CD4-positive, alpha-beta T cell treated with Interleukin-1 beta for 1 hour (primary cell): ENCODE data around the gene GNAI3.

Experiments
- DNase-seq, 2 donors: peaks; one replicate each; pipeline ENCODE4 v3.0.0-alpha.2; 2020 to 2022

GNAI3 gene

DNA sequence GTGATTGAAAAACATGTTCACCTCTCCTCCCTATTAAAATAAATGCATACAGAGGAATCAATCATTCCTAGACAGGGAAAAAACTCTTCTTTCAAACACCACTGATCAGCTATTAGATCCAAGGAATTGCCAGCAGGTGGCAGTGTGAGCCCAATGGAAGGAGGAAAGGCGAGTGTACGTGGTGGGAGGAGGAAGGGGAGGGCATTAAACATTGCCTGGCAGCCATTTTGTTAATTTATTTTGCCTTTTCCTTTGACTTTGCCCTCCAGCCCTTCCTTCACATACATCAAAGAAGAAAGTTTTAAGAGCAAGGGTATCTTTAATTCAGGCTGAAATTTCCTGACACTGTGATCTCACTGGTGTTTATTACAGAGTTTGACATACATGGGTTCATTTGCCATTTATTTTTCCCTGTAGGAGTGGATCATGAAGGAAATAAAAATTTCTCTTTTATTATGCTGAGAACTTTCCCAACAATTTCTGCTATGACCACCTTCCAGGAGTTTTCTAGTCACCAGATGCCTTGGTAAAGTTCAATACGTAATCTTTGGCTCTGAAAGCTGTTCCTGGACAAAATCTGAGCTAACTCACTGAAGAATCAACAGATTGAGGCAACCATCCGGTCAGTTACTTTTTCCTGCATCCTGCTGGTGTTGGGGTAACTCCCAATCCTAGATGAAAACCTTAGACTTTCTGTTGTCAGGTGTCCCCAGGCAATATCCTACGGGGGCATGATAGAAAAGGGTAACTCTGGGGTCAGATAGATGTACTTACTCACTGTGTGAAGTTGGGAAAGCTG, 1.9 kb upstream of the GNAI3 start:
- DNase-seq: peak; percentile 88 to 91

DNA sequence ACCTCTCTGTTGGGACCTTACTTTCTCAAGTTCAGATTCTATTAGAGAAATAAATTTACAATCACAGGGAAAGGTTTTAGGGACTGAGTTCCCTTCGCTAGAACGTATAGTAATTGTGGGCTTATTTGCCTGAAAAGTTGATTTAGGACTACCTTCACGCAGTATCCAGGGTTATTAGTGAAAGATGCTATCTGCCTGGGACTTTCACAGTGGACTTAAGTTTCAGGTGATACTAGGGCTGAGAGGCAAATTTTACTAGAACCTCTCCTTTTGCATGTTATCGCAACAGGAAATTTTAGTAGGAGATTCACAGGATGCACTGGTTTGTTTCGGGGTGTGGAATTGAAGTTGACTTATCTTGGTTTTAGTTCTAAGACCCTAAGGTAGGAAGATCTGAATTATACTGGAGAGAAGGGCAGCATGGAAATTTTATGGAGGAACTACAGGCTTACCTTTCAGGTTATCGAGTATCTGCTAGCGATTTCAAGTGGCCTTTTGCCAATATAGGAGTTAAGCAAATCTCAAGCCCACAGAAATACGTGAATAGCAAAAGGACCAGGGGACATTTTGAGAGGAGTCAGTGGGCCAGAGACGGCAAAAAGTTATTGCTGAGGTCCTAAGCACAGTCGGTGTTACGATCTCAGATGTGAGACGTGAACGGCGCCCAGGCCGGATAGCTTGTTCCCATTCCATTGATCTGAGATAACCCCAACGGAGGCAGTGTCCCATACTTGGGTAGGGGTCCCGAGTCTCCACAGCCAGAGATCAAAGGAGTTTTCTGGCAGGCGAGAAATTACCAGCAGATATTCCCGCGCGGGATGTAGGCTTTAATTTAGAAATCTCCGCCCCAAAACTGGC, 723 bp upstream of the GNAI3 start:
- peak in 1 of 2 donors; percentile 34 for DNase-seq

DNA sequence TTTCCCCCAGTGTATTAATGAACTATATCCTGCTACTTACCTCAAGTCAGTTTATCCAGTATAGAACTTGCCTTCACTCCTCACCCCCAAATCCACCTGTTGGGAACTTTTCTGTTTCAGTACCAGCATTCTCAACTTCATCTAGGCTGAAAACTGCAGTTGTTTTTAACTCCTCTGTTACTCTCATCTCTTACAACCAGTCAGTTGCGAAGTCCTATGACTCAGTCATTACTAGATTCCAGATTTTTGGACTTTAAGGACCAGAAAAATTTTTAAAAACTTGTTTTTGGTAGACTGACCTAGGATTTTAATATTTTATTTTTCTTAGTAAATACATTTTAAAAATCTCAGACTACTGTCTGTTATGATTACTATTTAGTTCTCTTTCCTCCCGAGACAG, 8.1 kb downstream of the GNAI3 start:
- no peak for DNase-seq

DNA sequence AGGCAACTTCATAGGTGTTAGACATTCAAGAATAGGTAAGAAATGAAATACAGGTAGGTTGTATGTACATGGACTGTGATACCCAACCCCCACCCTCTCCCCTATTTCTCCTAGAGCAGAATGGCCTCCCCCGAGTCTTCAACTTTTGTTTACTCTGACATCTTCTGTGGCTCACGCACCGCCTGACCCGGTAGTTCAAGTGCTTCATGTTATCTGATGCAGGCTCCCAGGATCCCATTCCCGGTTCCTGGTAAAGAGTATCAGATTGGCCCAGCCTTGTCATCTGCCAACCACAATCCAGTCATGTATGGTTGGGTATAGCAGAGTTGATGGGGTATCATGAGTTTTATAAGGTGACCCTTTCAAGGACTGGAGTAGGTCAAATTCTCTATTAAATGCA, 9.1 kb downstream of the GNAI3 start:
- DNase-seq: no peak

DNA sequence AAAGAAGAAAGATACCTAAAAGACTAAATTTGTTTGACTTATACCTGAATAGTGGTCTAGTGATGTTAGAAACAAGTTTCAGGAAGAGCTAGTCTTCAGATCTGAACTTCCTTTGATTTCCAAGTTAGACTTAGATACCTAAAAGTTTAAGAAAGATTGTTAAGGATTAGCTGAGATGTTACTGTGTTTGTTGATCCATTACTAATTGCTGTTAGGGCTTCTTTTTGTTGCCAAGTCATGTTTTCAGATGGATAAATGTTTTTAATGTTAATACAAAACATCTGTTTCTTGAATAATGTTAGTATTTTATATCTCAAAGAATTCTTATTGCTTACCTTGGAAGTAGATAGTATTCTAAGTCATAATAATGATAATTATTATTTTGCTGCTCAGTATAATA, 11.6 kb downstream of the GNAI3 start:
- DNase-seq: no peak

DNA sequence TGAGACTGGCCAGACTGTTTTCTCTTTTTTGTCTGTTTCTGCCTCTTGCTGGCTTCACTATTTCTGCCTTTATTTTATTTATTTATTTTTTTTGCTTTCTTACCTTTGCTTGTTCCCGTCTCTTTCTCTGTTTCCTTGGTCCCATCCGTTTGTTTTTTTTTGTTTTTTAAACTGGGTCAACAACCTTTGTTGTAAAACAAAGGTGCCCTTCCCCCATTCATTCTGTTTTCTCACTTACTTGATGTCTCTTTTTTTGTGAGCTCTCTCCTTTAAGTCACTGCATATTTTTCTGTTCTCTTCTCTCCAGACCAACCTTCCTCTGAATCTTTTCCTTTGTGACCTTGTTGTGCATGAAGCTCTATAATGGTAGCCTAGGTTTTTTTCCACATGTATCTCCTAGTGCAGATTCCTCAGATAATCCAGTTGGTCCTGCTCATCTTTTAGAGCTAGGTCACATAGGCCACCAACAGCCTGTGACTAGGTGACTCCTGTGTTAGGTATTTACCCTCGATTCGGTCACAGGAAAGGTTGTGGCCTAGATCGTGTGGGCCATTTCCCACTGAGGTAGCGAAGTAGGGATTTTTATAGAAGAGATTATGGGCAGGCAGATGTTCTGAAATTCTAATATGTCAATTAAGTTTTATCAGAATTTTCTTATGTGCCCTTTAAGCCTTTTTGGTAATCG, 15.9 kb downstream of the GNAI3 start:
- no peak for DNase-seq

DNA sequence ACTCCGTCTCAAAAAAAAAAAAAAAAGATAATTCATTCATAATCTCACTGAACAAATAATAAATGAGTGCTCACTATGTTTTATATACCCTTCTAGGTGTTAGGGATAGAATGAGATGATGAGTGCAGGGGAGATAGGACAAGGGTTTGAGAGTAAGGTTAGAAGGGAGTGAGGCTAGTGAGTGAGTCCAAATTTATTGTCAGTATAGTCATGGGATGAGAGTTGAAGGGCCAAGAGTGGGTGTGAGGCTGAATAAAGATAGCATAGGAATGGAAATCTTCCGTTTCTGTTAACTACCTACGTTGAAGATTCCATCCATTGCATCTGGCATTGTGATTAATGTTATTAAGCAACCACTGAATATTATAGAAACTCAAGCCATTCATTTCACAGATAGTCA, 16.8 kb downstream of the GNAI3 start:
- DNase-seq: no peak

DNA sequence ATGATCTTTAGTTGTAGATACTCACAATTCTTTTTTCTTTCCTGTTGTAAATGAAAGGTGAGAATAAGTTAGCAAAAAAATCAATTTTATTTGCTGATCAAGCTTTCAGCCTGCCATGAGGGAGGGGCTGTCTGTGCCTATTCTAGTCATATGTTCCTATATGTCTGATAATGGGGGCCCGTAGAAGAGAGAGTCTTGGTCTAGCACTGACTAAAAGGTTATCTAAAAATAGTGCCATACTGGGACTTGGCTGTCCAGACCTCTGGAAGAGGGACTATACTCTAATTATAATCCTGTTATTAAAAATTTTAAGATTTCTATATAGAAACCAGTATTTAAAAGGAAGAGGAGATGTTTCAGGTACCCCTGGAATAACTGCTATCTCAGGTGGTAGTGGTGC, 18.6 kb downstream of the GNAI3 start:
- no peak for DNase-seq

DNA sequence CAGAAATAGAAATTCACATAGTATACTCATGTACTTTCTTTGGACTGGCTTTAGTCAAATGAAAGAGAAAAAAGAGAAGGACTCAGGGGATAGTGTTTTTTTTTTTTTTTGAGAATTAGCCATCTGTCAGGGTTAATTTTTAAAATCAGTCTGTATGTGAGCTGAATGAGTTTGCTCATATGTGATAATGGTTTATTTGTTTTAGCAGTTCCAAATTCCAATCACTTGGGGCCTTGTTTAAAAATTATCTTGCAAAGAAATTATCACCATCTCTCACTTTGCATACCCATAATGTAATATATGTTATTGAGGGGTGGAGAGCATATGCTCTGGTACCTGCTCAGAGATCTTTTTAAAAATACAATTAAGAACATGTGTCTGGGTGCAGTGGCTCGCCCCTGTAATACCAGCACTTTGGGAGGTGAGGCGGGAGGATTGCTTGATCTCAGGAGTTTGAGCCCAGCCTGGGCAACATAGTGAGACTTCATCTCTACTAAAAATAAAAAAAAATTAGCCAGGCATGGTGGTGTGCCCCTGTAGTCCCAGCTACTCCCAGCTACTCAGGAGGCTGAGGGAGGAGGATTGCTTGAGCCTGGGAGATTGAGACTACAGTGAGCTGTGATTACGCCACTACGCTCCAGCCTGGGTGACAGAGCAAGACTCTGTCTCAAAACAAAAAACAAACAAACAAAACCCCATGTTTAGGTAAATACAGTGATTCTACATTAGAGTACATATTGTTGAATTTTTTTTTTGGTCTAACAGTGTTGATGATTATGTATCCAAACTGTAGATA, 19.7 kb downstream of the GNAI3 start:
- DNase-seq: no peak

DNA sequence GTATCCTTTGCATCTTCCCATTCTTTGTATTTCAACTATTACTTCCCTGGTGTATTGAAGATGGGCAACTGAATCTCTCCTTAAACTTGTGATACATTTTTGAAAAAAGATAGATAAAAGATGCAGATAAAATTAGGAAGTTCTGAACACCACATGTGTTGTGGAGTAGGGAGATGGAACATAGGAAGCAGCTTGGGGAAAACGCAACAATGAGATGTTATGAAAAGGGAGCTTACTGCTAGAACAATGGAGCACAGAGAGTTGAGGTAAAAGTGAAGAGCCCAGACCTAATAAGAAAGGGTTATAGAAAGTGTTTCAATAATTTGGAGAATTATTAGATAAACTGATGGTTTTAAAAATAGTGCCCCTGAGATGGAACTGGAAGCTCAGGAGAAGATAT, 20.9 kb downstream of the GNAI3 start:
- no peak for DNase-seq

DNA sequence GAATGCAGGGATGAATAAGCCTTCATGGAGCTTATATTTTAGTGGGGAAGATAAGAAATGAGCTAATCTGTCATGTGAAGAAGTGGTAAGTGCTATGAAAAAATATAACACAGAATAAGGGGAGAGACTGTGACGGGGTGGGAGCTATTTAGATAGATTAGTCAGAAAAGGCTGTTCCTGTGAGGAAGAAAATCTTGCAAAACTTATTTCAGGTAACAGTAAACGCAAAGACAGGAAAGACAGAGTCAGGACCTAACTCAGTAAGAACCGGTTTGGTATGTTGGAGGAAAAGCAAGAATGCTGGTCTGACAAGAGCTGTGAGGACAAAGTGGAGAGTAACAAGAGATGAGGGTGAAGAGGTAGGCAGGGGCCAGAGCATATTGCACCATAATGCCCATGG, 22.0 kb downstream of the GNAI3 start:
- DNase-seq: no peak

DNA sequence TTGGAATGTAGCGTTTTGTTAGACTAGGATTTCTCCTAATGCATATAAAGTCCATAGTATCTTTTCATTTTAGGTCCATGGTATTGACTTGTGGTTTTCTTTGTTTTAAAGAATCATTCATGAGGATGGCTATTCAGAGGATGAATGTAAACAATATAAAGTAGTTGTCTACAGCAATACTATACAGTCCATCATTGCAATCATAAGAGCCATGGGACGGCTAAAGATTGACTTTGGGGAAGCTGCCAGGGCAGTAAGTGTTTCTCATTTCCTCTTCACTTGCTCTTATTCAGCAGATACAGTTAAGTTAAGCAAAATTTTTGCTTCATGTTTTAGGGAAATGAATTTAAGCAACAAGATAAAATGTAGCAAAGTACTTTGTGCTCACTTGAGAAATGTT, 25.4 kb downstream of the GNAI3 start:
- DNase-seq: peak in 1 of 2 donors; percentile 8

DNA sequence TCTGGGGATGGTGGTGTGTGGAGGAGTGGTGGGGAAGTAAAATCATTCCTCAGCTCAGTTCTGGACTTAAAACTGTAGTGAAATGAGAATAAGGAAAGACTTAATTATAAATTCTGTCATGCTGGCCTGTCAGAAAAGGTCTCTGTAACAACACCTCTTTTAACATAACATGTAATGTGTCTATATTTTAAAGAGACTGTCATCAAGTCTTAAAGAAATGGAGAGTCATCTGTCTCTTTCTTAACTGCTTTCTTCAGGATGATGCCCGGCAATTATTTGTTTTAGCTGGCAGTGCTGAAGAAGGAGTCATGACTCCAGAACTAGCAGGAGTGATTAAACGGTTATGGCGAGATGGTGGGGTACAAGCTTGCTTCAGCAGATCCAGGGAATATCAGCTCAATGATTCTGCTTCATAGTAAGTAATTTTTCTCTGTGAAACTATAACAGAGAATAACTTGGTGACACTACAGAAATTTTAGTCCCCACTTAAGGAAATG, 30.6 kb downstream of the GNAI3 start:
- no peak for DNase-seq

DNA sequence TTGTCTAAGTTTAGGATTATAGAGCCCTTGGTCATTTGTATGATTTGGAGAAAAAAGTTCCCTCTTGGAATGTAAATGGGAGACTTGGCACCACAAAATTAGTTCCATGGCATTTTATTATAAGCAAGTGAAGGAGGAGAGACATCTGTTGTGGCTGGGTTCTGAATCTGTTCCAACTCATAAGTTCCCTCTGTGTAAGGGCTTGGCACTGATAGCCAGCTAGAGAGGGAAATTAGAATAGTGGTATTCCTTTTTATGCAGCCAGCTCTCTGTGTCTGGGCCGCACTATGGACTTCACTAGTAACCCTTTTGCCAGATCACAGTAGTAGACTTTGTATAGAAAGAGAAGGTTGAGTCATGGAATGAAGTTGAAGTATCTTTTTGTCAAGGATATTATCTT, 31.1 kb downstream of the GNAI3 start:
- no peak for DNase-seq

DNA sequence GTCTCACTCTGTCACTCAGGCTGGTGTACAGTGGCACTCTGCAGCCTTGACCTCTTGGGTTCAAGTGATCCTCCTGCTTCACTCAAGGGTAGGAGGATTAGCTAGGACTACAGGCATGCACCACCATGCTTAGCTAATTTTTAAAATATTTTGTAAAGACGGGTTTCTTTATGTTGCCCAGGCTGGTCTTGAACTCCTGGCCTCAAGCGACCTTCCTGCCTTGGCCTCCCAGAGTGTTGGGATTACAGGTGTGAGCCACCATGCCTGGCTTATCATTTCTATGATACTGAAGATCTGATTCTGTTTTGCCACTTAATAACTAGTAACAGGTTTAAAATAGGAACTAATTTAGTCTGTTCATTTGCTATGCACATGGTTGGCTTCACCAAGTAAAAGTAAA, 33.6 kb downstream of the GNAI3 start:
- no peak for DNase-seq

DNA sequence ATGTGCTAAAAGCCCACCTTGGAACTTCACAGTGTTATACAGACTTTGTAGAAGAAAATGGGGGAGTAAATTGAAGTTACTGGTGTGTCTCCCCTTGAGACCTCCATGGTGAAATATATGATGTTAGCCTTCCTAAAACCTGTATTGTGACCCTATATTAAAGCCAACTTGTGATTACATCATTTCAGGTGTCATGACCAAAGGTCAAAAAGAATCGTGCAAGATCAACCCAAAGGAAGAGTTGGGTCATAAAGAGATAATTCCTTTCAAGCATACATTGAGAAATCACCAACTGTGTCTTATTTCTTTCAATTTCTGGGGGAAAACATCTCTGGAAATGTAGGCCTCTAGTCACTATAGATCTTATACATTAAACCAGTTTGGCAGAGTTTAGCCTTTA, 36.4 kb downstream of the GNAI3 start:
- no peak for DNase-seq

DNA sequence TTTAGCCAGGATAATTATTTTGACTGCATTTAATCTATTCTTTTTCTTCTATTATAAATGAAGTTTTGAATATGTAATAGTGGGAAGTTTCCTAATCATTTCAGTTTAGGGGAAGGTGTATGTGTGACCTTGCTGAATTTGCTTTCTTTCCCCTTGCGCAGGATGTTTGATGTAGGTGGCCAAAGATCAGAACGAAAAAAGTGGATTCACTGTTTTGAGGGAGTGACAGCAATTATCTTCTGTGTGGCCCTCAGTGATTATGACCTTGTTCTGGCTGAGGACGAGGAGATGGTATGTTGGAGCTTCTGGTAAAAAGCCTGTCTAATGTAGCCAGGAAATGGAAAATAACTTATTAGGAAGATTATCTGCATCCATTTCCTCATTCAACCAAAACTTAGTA, 37.6 kb downstream of the GNAI3 start:
- DNase-seq: no peak

DNA sequence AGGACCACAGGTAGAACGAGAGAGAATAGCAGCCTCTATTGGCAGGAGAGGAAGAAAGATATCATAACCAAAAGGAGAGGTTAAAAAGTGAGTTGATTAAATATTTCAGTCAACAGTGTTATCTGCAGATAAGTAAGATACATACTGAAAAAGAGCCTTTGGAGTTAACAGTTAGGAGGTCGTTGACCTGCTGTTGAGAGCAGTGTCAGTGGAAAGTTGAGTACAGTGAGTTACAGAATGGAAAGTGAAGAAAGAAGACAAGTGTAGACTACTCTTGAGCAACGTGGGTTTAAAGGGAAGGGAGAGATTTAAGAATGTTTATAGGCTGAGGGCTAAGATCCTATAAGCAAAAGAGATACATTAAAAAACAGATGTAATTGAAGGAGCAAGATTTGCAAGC, 40.8 kb downstream of the GNAI3 start:
- DNase-seq: no peak

DNA sequence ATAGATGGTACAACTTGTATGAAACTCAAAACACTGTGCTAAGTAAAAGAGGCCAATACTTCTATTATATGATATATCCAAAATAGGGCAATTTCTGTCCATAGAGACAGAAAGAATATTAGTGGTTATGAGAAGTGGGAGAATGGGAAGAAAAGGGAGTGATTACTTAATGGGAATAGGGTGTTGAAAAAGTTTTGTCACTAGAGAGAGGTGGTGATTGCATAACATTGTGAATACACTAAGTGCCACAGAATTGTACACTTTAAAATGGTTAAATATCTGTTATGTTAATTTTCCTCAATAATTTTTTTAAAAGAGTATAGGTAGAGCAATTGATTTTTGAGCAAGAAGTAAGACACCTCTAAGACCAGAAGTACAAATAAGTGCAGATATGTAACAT, 41.3 kb downstream of the GNAI3 start:
- no peak for DNase-seq

DNA sequence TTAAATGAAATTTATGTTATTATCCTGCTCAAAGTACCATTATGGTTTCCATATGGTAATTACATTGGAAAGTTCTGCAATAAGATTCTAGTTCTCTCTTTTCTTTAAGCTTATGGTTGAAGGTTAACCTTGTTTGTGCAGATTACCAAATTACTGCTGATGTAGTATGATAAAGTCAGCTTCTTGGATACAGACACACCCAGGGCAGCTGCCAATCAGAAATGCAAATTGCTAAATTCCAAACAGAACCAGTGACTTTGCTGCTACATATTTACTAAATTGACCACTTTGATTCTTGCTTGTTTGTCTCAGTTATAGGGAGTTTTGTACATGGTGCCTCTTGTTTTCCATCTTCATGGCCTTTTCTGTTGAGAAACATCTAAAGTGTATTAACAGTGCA, 44.5 kb downstream of the GNAI3 start:
- no peak for DNase-seq

DNA sequence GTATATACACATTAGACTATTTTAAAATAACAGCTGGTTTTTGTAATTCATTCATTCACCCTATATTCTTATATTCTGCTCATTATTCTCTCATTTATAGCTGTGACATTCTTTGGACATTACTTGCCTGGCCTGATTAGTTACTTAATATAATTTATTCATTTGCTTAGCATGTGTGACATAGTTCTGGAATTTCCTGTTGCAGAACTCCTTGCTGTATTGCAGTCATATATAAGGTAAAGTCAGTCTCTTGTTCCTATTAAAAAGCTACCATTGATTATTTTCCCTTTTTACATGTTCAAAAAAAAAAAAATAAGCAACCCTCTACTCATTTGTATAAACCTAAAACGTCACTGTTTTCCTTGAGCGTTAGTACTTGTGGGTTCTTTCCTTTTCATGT, 47.1 kb downstream of the GNAI3 start:
- DNase-seq: no peak

DNA sequence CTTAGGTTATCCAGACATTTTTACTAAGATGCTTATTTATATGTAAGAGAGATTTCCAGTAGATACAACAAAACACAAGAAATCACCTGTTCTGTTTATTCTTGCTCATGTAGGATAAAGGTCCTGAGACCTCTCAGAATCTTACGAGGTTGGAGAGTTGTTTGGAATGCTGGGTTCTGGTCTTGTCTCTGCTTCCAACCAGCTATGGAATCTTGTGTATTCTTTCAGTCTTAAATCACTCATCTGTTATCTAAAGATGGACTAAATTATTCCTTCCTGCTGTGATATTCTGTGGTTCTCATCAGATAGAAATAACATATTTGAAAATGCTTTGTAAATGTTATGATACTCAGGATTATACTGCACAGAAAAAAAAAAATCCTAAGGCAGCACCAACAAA, 49.7 kb downstream of the GNAI3 start:
- DNase-seq: no peak

DNA sequence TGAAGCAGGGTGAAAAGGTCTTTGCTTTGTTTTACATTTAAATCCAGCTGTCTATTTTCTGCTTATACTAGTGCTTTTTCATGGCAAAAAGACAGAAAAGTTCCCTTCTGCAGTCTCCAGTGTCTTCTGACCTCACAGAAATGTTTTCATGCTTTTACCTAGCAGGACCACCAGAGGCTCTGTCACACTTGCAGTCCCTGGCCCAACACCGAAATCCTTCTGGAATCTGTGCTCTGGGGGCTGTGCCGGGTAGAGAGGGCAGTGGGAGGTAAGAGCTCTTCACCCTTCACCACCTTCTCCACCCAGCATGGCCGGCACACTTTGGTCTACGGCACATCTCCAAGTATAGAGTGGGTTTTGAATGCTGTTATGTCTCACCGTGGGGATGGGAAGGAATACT, 50.2 kb downstream of the GNAI3 start:
- DNase-seq: no peak
